GM21528 (cell line): ENCODE results near the gene PTPRN2.
"Not testable (repeated sequence)": the region's sequence is repeated elsewhere in the genome, so short reads cannot be mapped to it uniquely, and the experiment has no call there.

Experiments
- ATAC-seq: cut with Tn5 transposase; IDR thresholded peaks from one replicate; pipeline ENCODE4 v1.9.1; 2021; ENCODE audit warnings: mild to moderate bottlenecking, moderate library complexity; ENCODE audit not compliant: unreplicated experiment, low FRiP score

Gene PTPRN2

DNA sequence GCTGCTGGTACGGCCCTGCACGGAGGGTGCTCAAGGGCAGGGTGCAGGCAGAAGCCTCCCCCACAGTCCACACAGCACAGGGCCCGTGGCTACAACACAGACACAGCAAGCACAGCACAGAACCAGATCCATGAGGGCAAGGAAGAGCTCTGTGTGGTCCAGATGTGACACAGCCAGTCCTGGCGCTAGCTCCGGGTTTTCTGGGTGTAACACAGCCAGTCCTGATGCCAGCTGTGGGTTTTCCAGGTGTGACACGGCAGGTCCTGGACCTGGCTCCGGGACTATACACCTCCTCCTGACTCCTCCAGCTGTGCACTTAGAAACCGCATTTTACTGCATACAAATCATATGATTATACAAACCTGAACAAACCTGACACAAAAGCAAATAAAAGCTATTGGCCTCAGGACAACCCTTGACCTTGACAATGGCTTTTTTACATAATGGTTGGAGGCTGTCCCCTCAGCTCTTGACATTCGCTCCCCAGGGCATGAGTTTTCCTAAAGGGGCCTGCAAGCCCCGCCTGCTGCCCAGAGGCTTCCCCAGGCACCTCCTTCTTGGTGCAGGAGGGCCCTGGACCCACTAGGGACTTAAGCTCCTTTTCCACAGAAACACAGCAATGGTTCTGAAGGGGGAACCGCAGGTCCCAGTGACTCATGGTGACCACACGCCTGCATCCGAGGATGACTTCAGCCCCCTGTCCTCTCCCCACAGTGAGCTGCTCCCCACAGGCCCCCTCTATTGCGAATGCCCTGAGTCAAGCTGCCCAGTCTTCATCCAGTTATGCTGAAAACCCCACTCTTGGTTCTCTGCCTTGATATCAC lies 209.6 kb downstream of the PTPRN2 start:
- ATAC-seq: no peak

- not testable (repeated sequence) for ATAC-seq
These were observed 210.8 kb downstream of the PTPRN2 start for GRCh38 chr7:158376839-158377186.

GRCh38 chr7:158376146-158376838 lies 211.3 kb downstream of the PTPRN2 start:
- ATAC-seq: not testable (repeated sequence)

GRCh38 chr7:158375034-158375433 lies 212.6 kb downstream of the PTPRN2 start:
- no peak for ATAC-seq

DNA sequence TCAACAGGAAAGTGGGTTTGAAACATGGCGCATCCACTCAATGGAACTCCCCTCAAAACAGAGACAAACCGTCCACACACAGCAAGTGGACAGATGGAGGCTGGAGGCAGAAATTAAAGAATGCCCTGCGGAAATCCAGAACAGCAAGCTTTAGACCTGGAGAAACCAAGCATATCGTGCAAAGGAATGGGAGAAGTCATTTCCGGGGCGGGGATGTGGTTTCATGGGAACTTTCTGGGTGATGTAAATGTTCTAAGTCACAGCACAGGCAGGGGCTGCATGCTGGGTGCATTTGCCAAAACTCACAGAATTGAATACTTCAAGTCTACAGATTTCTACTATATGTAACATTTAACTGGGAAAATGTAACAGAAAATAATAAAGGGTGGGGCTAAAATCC lies 213.0 kb downstream of the PTPRN2 start:
- ATAC-seq: no peak

DNA sequence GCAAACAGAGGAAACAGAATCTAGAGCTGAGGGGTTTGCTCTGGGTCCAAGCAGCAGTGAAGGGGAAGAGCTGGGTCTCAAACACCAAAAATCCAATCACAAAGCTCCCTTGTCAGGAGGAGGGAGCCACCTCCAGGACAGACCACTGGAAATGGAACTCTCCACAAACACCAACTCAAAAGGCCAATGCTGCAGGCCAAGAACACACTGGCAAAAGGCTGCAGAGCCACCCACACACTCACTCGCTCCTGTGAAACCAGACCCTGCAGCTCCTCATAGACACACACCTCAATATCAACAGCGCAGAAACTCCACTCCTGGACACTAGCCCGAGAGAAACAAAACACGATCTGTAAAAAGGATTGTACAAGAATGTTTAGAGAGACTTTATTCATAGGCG lies 213.5 kb downstream of the PTPRN2 start:
- ATAC-seq: no peak

DNA sequence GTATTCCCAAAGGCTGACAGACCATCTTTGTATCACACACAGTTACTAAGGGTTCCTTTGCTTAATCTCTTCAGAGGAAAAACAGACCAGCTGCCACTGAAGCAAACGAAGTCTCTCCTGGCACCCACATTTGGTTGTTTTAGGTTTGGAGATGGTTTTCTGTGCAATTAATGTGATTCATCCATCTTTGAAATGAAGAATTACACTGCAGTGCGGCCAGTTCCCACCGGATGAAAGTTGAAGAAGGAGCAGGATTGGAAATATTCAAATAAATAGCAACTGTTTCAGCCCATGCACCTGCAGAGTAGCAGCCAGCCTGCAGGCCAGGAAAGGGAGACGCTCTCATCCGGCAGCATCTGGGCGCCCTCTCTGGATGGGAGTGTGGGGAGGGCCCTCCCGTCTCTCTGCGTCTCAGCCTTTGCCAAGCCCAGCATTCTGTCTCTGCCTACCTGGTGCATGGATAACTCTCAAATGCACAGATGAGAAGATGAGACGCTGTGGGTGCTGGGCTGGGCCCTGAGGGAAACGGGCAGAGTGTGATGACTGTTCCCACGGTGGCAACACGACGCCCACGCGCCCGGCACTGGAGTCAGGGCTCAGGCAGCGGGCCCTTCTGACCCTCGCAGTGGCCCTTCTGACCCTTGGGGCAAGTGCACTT lies 214.0 kb downstream of the PTPRN2 start:
- no peak for ATAC-seq

DNA sequence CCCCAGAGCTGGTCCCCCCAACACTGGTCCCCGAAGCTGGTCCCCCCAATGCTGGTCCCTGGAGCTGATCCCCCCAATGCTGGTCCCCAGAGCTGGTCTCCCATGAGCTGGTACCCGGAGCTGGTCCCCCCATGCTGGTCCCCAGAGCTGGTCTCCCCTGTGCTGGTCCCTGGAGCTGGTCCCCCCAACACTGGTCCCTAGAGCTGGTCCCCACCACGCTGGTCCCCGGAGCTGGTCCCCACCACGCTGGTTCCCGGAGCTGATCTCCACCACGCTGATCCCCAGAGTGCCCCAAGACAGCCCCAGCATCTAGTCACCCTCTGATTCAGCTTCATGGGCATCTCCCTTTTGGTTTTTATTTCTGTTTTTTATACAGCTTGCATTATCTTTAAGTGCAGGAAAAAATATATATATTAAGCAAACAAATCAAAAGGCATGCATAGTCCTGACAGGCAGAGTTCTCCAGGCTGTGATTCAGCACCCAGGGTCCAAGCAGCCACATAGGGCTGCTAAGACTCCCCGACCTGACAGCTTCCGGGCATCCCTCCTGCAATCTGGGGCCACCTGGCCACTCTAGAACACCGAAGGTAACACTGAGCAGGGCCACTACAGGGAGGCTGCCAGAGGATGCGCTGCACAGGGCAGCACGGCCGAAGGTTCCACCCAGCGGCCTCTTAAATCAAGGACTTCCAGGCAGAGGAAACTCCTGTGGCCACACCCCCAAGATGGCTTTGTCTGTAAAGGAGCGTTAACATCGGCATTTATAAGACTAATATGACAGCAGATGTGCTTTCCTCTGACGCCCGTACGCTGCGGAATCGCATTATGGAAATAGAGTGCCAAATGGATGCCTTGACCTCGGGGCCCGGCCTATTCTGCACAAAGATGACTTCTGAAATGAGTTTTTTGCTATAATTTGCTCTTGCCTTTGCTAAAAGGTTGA lies 215.0 kb downstream of the PTPRN2 start:
- ATAC-seq: no peak

- ATAC-seq: no peak
These were observed 215.8 kb downstream of the PTPRN2 start for GRCh38 chr7:158371856-158372255.

GRCh38 chr7:158369866-158370265 lies 217.8 kb downstream of the PTPRN2 start:
- no peak for ATAC-seq

DNA sequence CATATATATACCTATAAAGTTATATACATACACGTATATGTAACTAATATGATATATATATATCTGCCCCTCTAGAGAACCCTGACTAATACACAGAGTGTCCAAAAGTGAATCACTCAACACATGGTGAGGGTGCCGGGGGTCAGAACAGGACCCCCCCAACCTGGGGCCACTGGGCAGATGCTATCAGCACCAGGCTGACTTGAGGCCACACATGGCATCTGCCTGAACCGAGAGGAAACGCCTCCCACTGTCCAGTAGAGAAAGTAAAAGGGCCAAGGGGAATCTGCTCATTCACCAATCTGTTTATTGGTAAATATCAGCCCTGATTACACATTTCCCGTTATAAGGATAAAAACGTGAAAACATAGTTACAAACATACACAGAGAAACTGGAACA lies 218.3 kb downstream of the PTPRN2 start:
- no peak for ATAC-seq

DNA sequence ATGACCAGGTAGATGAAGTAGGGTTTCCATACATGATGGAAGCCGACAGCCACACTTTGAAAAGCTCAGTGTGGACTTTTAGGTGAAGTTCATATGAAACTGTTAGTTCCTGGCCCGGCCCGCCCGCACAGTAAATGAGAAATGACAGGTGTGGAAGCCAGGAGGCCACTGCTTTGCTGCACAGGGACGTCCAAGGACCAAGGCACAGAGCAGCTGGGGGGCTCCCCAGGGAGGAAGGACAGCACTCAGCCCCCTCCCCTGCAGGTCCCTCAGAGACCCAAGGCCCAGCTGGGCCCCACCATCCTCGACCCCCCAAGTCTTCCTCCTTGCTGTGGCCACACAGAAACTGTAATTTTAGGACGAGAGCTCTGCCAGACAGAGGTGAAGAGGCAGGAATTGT lies 219.2 kb downstream of the PTPRN2 start:
- no peak for ATAC-seq

DNA sequence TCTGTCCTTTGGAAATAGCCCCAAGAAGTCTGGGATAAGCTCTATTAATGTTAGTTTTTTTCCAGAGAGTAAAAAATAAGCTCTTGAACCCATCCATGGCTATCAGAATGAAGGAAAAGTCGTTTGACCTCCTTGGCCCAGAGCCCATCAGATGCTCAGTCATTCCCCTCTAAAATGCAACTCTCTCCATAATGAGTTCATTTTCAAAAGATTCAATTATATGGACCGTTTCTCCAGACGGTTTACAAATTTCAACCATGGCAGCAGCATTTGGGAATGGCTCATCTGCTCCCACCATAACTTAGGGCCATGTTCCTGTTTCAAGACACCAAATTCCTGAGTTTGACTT lies 220.0 kb downstream of the PTPRN2 start:
- ATAC-seq: no peak

DNA sequence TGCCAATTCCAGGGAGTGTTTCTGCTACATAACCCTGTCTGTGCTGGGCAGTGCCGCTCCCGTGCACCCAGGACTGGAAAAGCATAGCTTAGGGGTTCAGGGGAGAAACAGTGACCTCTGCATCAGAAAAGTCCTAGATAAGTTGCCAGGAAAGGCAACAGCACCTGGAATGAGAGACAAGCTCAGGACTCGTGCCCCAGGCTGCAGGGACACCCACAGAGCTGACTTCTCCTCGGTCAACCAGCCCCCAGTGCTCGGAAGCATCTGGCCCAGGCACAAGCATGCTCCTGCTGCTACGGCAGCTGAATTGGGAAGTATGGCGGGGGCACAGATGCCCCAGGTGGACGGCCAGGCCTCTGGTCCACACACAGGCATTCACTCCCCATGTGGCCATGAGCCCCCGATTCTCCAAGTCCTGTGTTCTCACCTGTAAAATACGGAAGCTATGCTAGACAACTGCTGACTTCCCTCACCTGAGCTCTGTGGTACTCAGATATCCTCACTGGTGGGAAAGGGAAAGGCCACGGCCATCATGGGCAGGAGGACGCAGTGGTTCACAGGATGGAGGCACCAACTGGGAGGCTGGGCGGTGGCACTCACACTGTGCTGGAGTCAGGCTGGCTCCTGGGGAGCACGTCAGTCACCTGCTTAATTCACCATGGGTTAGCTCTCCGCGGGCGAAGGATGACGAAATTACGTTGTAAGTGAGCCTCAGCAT lies 220.5 kb downstream of the PTPRN2 start:
- no peak for ATAC-seq

DNA sequence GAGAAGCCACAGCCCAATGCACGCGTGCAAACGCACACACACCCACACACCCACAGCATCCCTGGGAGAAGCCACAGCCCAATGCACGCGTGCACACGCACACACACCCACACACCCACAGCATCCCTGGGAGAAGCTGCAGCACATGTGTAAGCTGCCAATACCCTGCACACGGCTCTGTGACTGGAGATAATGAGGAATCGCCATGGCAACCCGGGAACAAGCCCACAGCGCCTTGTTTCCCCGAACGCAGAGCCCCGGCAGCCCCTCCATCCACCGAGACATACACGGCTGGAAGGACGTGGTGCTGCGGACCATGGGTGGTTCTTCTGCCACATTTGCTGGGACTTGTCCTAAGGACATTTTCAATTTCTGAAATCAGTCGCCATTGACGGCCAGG lies 221.3 kb downstream of the PTPRN2 start:
- ATAC-seq: no peak

GRCh38 chr7:158365267-158365666 lies 222.4 kb downstream of the PTPRN2 start:
- no peak for ATAC-seq

- ATAC-seq: no peak
These were observed 223.2 kb downstream of the PTPRN2 start for GRCh38 chr7:158364451-158364850.

DNA sequence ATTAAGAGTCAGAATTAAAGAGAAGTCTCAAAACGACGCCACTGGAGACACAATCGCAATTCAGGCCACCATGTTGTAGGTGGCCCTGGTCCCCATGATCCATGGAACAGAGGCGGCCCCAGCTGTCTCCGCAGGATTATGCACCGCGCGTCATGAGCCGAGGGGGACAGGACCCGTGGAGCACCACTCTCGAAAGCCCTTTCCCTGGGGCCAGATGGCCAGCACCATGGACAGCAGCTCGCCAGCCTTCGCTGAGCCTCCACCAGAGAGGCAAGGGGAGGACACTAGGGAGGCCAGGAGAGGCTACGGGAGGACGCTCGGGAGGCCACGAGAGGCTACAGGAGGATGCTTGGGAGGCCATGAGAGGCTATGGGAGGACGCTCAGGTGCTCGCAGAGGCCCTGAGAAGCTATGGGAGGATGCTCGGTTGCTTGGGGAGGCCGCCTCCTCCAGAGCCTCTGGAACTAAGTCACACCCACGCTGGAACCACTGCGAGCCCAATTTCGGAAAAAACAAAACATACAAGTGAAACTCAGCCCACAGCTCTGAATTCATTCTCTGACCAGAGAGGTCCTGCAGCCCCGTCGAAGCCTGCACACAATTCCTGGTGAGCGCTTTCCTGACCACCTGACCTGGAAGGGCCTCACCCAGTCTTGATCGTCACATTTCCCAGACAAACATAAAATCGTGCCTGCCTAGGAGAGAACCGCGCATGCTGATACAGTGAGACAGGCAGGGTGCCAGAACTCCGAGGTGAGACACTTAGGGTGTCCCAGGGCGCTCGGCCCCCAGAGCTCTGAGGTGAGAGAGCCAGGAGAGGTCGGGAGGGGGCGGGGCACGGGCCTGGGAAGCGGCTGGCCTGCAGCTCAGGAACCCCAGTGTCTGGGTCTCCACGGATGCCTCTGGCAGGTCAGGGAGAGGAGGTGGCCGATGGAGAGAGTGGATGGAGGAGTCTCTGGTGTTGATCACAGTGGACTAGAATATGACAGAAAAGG lies 224.4 kb downstream of the PTPRN2 start:
- no peak for ATAC-seq

- ATAC-seq: no peak
These were observed 225.6 kb downstream of the PTPRN2 start for GRCh38 chr7:158362001-158362400.
